ENCODE data around the gene ZNF544.

GRCh38 chr19:58203814-58204475 lies 24.8 kb upstream of the ZNF544 start:
- TF ChIP-seq CTCF (IDR thresholded peaks at IDR 0.05) (no peak), POLR2A (IDR thresholded peaks at IDR 0.05) (no peak), EP300 (IDR thresholded peaks at IDR 0.05) (no peak)
